Measurements from ENCODE around the gene NCAPG2. TPM values are rescaled to one million over a fixed set of nuclear protein-coding genes. Genes with fewer than 3 reads are reported as not detected.
A peak's percentile ranks its signal among the peaks of the same experiment; 100 is the strongest.

NCAPG2 gene
- total and polyA plus RNA-seq, 2 of the 13 experiments (the other 11 are each of a cell fraction or from before 2014, with no cell fraction given): 15.1 to 30.7 TPM

DNA sequence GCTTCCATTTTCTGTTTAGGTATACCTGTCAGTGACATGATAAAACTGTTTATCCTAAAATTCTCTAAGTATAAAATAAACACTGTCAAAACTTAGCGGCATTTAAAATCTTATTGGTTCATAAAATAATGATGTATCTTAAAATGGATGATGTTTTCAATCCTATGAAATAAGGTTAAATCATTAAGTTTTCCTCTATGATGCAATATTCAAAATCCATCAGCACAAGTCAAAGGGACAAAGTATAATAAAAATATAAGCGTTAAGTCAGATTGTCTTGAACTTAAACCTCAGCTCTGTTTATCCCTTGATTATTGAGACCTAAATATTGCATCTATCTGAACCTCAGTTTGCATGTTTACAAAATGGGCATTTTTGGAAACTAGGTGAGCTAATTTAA, 46.6 kb upstream of the NCAPG2 start:
- ATAC-seq (no peak), FAIRE-seq (no peak), DNase-seq (ENCODE audit: low spot score) (no peak)
- no peak overlapping the region for H3K9ac ChIP-seq (ENCODE audit: insufficient read depth, low read depth, low read length)
- H3K36me3 ChIP-seq (replicated peaks in 1 of 2; ENCODE audit: control insufficient read depth in 1 of 2, insufficient read depth in 2 of 2, low read length in 2 of 2): peaks cover 9 to 37% of the 10 kb centered on the region in 2 experiments; a peak in 4 of 5 replicates
- no peak overlapping the region for H3K4me3 ChIP-seq (replicated peaks in 1 of 3; ENCODE audit: insufficient read depth in 1 of 3, low read depth in 2 of 3, low read length in 3 of 3)
- no peak overlapping the region for H2AFZ ChIP-seq (ENCODE audit: low read length)
- ChIA-PET CTCF (ENCODE audit: low intra/inter-chr PET ratio, low total read pairs) (no interaction called here), POLR2A (no interaction called here)
- H3K27me3 ChIP-seq (ENCODE audit: control insufficient read depth in 1 of 2, insufficient read depth in 2 of 2, low read length in 2 of 2): no peaks in the 10 kb centered on the region
- WGBS (ENCODE audit: low lambda C conversion rate): 94% methylated on average over 2 of the region's 2 CpGs
- no peaks in the 10 kb centered on the region for H3K4me1 ChIP-seq (ENCODE audit: insufficient read depth, low read length)
- no peaks in the 10 kb centered on the region for H3K79me2 ChIP-seq (ENCODE audit: insufficient read depth, low read length)
- H4K20me1 ChIP-seq (ENCODE audit: insufficient read depth, low read length): no peaks in the 10 kb centered on the region
- no TSS peak for BruUV-seq (replicated peaks)
- no peaks in the 10 kb centered on the region for H3K9me3 ChIP-seq (ENCODE audit: low read length)
- in situ Hi-C loops (cut with HindIII; ENCODE audit: extremely low pct_ligation_motif_present, low pct_unique_long_range_greater_than_20kb): no loop called here
- H3K4me2 ChIP-seq (ENCODE audit: low read depth, low read length): no peak overlapping the region
- intact Hi-C loops (cut with micrococcal nuclease; ENCODE audit: unreplicated experiment): no loop called here
- no peak overlapping the region for H3K27ac ChIP-seq (ENCODE audit: extremely low read length, insufficient read depth, low read length)
- TF ChIP-seq RAD51 (IDR thresholded peaks at IDR 0.05; ENCODE audit: borderline replicate concordance) (no peak), ZNF12 (CRISPR knock-in tag; IDR thresholded peaks at IDR 0.05) (no peak), MZF1 (CRISPR knock-in tag; IDR thresholded peaks at IDR 0.05; ENCODE audit: borderline replicate concordance) (no peak), ATF7 (IDR thresholded peaks at IDR 0.05) (peak; percentile 32; the same call in 1 of the 2 replicates), ATF7 (CRISPR knock-in tag; IDR thresholded peaks at IDR 0.05) (no peak)
- TF ChIP-seq, protein P1, sequence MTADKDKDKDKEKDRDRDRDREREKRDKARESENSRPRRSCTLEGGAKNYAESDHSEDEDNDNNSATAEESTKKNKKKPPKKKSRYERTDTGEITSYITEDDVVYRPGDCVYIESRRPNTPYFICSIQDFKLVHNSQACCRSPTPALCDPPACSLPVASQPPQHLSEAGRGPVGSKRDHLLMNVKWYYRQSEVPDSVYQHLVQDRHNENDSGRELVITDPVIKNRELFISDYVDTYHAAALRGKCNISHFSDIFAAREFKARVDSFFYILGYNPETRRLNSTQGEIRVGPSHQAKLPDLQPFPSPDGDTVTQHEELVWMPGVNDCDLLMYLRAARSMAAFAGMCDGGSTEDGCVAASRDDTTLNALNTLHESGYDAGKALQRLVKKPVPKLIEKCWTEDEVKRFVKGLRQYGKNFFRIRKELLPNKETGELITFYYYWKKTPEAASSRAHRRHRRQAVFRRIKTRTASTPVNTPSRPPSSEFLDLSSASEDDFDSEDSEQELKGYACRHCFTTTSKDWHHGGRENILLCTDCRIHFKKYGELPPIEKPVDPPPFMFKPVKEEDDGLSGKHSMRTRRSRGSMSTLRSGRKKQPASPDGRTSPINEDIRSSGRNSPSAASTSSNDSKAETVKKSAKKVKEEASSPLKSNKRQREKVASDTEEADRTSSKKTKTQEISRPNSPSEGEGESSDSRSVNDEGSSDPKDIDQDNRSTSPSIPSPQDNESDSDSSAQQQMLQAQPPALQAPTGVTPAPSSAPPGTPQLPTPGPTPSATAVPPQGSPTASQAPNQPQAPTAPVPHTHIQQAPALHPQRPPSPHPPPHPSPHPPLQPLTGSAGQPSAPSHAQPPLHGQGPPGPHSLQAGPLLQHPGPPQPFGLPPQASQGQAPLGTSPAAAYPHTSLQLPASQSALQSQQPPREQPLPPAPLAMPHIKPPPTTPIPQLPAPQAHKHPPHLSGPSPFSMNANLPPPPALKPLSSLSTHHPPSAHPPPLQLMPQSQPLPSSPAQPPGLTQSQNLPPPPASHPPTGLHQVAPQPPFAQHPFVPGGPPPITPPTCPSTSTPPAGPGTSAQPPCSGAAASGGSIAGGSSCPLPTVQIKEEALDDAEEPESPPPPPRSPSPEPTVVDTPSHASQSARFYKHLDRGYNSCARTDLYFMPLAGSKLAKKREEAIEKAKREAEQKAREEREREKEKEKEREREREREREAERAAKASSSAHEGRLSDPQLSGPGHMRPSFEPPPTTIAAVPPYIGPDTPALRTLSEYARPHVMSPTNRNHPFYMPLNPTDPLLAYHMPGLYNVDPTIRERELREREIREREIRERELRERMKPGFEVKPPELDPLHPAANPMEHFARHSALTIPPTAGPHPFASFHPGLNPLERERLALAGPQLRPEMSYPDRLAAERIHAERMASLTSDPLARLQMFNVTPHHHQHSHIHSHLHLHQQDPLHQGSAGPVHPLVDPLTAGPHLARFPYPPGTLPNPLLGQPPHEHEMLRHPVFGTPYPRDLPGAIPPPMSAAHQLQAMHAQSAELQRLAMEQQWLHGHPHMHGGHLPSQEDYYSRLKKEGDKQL (CRISPR knock-in tag; IDR thresholded peaks at IDR 0.05; ENCODE audit: low read depth): no peak

Measured in HepG2 (cell line).